Fibroblast of upper back skin (primary cell): ENCODE data around the gene SATB1.
A peak's percentile ranks its signal among the peaks of the same experiment; 100 is the strongest.
"Not testable (repeated sequence)": the region's sequence is repeated elsewhere in the genome, so short reads cannot be mapped to it uniquely, and the experiment has no call there.

ENCODE experiments used
- DNase-seq: peaks from one replicate; pipeline ENCODE4 v3.0.0-alpha.2; 2013

SATB1 gene

DNA sequence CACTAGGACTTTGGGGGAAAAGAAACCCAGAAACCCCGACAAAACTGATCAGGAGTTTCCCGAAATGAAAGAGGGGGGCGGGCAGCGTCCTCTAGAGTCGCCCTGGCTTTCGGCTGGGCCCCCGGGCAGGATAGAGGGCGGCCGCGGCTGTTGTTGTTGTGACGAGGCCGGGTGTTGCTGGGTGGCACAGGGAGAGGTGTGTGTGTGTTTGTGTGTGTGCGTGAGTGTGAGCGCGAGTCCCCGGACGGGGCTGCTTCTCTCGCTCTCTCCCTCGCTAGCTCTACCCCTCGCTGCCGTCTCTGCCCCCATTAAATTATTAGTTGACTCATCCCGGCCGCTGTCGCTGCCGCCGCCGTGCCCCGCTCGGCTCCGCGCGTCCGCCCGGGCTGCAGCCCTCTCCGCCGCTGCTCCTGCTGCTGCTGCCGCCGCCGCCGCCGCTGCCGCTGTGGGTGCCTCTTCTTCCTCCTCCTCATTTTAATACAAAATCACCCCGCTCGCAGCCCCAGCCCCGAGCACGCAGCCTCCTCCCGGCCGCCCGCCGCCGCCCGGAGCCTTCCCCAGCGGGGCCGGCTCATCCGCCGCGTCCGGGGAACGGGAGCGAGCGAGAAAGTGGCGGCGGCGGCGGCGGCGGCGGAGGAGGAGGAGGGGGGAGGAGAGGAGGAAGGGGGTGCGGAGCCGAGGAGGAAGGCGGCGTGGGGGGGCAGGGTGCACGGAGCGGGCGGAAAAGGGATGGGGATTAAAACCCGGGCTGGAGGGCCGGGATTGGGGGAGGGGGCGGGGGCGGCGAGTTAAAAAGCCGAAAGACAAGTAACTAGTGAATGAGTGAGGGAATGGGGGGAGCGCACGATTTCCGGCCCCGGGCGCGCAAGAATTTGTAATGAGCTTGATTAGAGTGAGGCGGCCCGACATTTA is at the start of gene SATB1:
TSS of gene SATB1 (minus strand) at position 611 of the 912 bp plus-strand sequence. CDS start 4,372 bp downstream, outside the sequence.
- DNase-seq: peak; percentile 65

DNA sequence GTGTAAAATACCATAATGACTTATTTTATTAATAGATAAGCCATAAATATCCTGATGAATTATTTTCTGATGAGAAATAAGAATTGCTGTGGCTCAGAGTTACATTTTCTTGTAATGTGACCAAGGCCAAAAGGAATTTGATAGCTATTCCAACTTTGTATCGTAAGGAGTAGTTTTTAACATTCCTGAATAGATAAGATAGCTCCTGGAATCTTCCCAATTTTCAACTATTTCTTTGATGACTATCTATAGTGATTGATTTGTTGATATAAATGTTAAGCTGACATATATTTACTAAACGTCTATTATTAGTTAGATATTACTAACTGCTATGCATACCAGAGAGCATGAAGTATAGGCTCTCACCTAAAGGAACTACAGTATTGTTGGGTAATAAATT is 49.1 kb upstream of the SATB1 start:
- no peak for DNase-seq

DNA sequence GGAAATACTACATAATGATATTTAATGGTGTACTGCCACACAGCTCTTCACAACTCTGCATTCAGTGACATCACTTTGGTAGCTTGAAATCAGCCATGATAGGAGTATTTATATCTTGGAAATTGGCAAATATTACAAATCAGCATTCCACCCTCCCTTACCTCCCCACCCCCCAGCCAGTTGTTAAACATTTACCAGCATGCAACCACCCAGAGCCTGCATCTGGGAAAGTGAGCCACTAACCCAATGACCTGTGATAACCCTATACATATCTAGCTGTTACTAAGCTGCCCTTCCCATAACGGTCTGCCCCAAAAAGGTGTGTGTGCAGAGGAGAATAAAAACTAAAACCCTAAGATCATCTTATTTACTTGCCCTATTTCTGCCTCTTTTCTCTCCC is 44.6 kb upstream of the SATB1 start:
- no peak for DNase-seq

DNA sequence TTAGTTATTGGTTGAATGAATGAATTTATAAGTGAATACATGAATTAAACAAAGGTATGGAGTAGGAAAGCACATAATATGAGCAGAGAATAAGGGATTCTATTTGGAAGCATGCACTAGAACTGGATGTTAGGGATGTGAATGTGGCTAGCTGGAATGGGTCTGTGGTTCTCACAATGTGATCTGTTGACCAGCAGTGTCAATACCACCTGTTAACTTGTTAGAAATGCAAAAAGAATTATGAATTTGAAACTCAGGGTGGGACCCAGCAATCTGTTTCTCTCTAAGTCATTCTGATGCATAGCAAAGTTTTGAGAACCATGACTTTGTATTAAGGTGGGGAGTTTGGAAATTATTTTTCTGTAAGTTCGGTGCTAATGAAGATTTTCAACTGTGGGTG is 41.0 kb upstream of the SATB1 start:
- DNase-seq: no peak

DNA sequence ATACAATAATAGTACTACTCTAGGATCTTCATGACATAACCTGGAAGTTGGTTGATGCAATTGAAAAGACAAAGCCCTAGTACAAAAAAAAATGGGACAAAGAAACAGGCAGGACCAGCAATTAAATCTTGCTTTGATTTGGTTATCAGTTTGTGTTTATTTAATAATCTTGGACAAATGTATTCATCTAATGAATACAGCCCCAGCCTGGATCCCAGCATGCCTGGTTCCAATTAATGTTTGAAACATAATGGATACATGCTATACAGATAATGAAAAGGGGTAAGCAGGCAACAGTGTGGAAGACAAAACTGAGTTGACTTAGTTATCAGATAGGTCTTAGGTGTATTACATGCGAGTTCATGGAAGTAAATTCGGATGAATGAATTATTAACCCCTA is 29.6 kb upstream of the SATB1 start:
- no peak for DNase-seq

DNA sequence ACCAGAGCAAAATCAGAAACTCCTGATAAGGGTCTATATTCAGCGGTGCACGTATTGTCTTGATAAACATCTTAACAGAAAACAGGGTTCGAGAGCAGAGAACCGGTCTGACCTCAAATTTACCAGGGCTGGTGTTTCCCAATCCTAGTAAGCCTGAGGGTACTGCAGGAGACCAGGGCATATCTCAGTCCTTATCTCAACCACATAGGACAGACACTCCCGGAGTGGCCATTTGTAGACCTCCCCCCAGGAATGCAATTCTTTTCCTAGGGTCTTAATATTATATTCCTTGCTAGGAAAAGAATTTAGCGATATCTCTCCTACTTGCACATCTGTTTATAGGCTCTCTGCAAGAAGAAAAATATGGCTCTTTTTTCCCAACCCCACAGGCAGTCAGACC is 24.5 kb upstream of the SATB1 start:
- not testable (repeated sequence) for DNase-seq

GRCh38 chr3:18447720-18448119 is 22.6 kb upstream of the SATB1 start:
- no peak for DNase-seq

GRCh38 chr3:18446149-18446825 is 21.1 kb upstream of the SATB1 start:
- no peak for DNase-seq

DNA sequence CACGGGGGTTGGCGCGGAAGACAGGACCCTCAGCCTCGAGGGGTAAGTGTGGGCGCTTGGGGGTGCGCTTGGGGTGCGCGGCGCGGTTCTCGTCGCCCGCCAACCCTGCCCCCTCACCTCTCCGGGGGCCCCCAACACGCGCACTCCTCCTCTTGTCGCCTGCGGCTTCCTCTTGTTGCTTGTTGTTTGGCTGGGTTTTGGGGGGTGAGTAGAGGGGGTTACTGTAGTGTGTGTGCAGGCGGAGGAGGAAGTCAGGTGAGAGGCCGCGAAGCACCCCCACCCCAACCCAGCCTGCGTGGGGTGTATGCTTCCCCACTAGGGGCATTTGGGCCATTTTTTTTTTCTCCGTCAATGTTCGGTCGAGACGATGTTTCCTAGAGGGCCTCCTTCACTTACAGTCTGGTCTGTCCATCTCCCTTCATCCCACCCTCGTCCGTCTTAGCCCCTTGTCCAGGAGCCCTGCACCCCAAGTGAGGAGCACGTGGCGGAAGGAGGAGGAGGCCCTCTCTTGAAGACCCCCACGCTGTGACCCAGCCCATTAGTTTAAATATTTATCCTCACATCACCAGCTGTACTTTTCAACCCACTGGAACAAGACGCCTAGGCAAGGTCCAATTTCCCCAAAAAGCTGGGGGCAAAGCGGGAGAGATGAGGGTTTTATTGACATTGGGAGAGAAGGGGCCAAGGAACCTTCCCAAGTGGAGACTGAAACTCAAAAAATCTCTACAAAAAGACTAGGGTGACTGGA is 20.4 kb upstream of the SATB1 start:
- no peak for DNase-seq

GRCh38 chr3:18444595-18445400 is 19.7 kb upstream of the SATB1 start:
- peak; percentile 55 for DNase-seq

DNA sequence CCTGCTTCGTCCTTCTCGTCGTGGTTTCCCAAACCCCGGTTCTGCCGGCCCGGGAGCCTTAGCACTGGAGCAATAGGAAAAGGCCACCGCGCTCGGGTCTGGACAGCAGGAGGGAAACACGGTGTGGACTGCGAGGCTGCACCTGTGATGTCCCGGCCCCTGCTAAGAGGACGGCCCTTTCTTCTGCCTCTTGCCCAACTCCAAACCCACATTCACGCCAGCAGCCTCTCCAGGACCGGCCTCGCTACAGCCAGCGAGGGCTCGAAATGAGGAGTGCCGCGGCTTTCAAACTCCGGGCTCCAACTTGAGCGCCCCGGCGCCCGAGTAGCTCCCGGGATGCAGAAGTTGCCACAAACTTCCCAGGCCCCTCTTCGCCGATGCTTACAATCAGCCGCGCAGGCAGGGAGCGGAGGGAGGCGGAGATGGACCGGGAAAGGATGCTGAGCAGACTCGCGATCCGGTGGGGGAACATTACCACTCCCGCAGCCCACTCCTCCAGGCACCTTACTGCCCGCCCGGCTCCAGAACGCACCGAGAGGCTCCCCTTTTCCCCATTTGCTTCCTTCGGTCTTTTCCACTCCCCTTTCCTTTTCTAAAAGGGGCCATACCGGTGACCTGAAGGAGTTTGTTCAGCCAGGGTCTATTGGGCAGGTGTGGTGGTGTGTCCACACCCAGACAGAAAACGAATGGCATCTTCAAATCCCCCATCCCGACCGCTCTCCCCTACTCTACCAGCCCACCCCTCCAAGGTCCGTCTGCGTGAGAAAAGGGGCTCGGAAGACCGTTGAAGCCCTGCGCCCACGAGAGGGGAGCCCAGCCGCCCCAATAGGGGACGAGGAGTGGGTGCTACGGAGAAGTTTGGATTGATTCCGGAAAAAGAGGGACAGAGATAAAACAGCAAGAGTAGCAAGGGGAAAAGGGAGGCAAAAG is 18.8 kb upstream of the SATB1 start:
- DNase-seq: no peak

DNA sequence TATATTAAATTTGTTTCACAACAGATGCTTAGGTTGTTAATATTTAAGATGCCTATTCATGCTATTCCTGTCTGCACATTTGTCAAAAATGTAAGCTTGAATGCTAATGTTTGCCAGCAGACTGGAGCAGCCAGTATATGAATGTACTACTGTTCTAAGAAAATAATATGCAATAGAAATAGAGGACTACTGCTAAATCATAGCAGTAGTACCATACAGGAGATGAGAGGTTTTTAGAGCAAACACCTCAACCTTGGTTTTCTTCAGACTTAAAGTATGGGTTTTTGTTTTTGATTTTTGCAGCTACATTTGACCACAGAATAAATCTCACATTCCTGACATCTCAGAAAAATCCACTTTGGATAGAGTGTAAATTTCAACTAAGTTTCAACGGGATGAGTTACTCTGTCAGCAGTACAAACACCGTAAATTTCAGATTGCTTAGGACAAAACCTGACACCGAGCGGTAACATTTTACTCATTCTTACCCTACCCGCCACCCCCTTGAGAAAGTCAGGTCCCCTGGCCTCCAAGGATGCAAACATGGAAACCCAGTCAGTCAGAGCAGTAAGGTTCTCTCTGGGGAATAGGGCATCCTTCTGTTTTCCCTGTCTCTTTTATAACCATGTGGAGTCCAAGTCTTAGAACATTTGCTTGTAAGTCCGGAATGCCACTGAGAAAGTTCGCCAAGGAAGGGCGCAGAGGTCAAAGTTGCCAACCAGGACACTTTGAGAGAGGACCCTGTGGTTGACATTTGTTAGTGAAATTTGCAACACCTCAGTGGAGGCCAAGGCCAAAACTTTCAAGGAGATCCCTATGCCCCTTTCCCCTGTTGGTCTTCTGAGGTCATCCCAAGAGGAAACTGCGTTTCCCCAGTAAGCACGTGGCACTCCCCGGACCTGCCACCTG is 17.9 kb upstream of the SATB1 start:
- no peak for DNase-seq

- DNase-seq: no peak
Observed at GRCh38 chr3:18441551-18441950, 16.4 kb upstream of the SATB1 start.

- DNase-seq: peak; percentile 49
Observed at GRCh38 chr3:18440066-18440722, 15.1 kb upstream of the SATB1 start.

DNA sequence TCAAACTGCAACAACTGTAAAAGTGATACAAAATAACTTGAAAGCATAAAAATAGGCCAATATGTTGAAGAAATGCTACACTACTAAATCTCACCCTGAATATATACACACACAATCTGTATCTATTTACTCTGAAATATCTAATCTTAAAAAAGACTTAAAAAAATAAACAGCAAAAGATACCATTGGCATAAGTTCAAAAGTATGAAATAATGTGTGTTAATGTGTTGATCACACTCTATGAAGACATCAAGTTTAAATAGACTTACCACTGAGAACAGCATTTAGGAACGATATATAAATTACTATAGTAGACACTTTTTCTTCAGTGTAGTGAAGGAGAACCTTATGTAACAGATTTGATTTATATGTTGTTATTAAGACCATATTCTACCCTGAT is 14.1 kb upstream of the SATB1 start:
- no peak for DNase-seq

GRCh38 chr3:18438586-18438985 is 13.4 kb upstream of the SATB1 start:
- no peak for DNase-seq

GRCh38 chr3:18436213-18436612 is 11.1 kb upstream of the SATB1 start:
- DNase-seq: no peak

DNA sequence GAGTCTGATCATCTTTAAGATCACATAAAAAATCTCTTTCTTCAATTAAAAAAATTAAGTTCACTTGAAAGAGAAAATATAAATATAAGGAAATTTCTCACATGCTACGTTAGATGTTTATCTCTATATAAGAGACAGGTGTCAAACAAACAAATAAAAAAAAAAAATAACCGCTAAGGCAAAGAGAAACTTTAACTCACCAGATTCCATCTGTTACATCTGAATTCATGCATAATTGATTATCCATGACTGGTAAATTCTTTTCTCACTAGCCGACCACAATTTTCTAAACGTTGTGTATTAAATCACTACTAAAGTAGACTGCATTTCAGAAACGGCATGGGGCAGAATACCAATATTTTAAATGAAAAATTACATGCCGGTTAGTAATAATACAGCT is 9.6 kb upstream of the SATB1 start:
- DNase-seq: no peak

DNA sequence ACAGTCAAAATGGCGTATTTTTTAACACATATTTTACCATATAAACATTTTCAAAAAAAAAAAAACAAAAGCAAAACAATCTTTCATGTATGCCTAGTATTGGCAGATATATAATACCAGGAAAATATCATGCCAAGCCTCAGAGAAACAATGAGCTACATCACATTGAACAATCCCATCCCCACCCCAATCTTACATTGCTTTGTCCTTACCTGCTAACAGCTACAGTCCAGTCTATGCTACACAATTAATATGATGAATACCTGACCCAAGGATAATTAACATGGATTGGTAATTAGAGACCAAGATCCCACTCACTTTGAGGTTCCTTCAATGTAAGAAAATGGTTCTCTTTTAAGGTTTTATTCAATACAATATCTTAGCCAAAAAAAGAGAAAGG is 7.6 kb upstream of the SATB1 start:
- no peak for DNase-seq

GRCh38 chr3:18431266-18431665 is 6.1 kb upstream of the SATB1 start:
- no peak for DNase-seq
